HepG2 (cell line): Measurements from ENCODE around the gene CCDC57. TPM values are rescaled to one million over a fixed set of nuclear protein-coding genes. Genes with fewer than 3 reads are reported as not detected.
A peak's percentile ranks its signal among the peaks of the same experiment; 100 is the strongest.

Experiments
- AGO2 ChIP-seq: fragments of 200-400 bp; formaldehyde crosslinking; optimal IDR thresholded peaks from 2 replicates; pipeline ENCODE3; 2017; ENCODE audit warnings: mild to moderate bottlenecking, low read depth, low read length, moderate library complexity
- ATF7 ChIP-seq, 2 experiments: fragments of 450-650 bp in 1 of 2; sonication (generic) in 1 of 2; formaldehyde crosslinking in 1 of 2; IDR thresholded peaks; 2 replicates each; pipeline versions ENCODE4 v1.4.0 to v1.6.1; 2016 to 2020; ENCODE audit warnings: antibody characterized with exemption in 1 of 2, mild to moderate bottlenecking in 1 of 2, missing genetic modification reagents in 1 of 2
- ATF7-NPFF ChIP-seq: sonication (generic); formaldehyde crosslinking; IDR thresholded peaks from 2 replicates; pipeline ENCODE4 v1.8.1; 2023; ENCODE audit warnings: mild to moderate bottlenecking, low read depth, missing genetic modification reagents, moderate library complexity
- BRF2 ChIP-seq: sonication (generic); formaldehyde crosslinking; IDR thresholded peaks from 2 replicates; pipeline ENCODE4 v1.8.1; 2022; ENCODE audit warnings: mild to moderate bottlenecking, missing genetic modification reagents
- CEBPB ChIP-seq: IDR thresholded peaks from 2 replicates; pipeline ENCODE4 v1.6.1; 2011; ENCODE audit warnings: low read depth, low read length, improper control_type of control experiment, borderline replicate concordance
- EZH2 ChIP-seq: conservative IDR thresholded peaks from 2 replicates; pipeline ENCODE4 v1.6.1; 2012; ENCODE audit warnings: mild to moderate bottlenecking, low read depth, low read length, moderate library complexity
- FUBP1 ChIP-seq: sonication (generic); formaldehyde crosslinking; IDR thresholded peaks from 2 replicates; pipeline ENCODE4 v1.5.1; 2020; ENCODE audit warnings: missing genetic modification reagents, mild to moderate bottlenecking, borderline replicate concordance
- GATAD1 ChIP-seq: IDR thresholded peaks from 2 replicates; pipeline ENCODE4 v1.6.1; 2016; ENCODE audit warnings: missing genetic modification reagents, missing compliant biosample characterization
- MTERF4 ChIP-seq: sonication (generic); formaldehyde crosslinking; IDR thresholded peaks from 2 replicates; pipeline ENCODE4 v1.8.0; 2023; ENCODE audit warnings: mild to moderate bottlenecking, missing genetic modification reagents
- NCOA5 ChIP-seq: sonication (generic); formaldehyde crosslinking; IDR thresholded peaks from 2 replicates; pipeline ENCODE4 v1.4.0; 2020; ENCODE audit warnings: missing genetic modification reagents
- RARG ChIP-seq: sonication (generic); formaldehyde crosslinking; IDR thresholded peaks from 2 replicates; pipeline ENCODE4 v1.4.0; 2020; ENCODE audit warnings: low read depth, mild to moderate bottlenecking, missing genetic modification reagents
- RBAK ChIP-seq: sonication (generic); formaldehyde crosslinking; IDR thresholded peaks from 2 replicates; pipeline ENCODE4 v1.5.1; 2020; ENCODE audit warnings: mild to moderate bottlenecking, missing genetic modification reagents
- RXRB ChIP-seq: IDR thresholded peaks from 2 replicates; pipeline ENCODE4 v1.6.1; 2016; ENCODE audit warnings: borderline replicate concordance, missing genetic modification reagents, missing compliant biosample characterization
- SP1 ChIP-seq, 2 experiments: fragments of 450-650 bp in 1 of 2; sonication (generic) in 1 of 2; formaldehyde crosslinking in 1 of 2; IDR thresholded peaks; 2 replicates each; pipeline versions ENCODE4 v1.4.0 to v1.6.1; 2016 to 2020; ENCODE audit warnings: missing genetic modification reagents in 1 of 2
- SYNCRIP ChIP-seq: fragments of 200-400 bp; formaldehyde crosslinking; IDR thresholded peaks from 2 replicates; pipeline ENCODE4 v1.6.1; 2018; ENCODE audit warnings: mild to moderate bottlenecking, low read depth, low read length; ENCODE audit not compliant: insufficient read depth
- TGIF2 ChIP-seq: IDR thresholded peaks from 2 replicates; pipeline ENCODE4 v1.6.1; 2016; ENCODE audit warnings: control low read depth, missing compliant biosample characterization
- THAP7 ChIP-seq: sonication (generic); formaldehyde crosslinking; IDR thresholded peaks from 2 replicates; pipeline ENCODE4 v1.8.1; 2023; ENCODE audit warnings: mild to moderate bottlenecking, missing genetic modification reagents
- ZNF143 ChIP-seq: sonication (generic); formaldehyde crosslinking; IDR thresholded peaks from 2 replicates; pipeline ENCODE4 v1.4.0; 2020; ENCODE audit warnings: missing genetic modification reagents
- ZNF24 ChIP-seq: fragments of 450-650 bp; IDR thresholded peaks from 2 replicates; pipeline ENCODE4 v1.6.1; 2017; ENCODE audit warnings: antibody characterized with exemption, mild to moderate bottlenecking
- ZNF274 ChIP-seq: sonication (generic); formaldehyde crosslinking; IDR thresholded peaks from 2 replicates; pipeline ENCODE4 v1.5.1; 2020; ENCODE audit warnings: mild to moderate bottlenecking, missing genetic modification reagents
- ZNF354B ChIP-seq: sonication (generic); formaldehyde crosslinking; IDR thresholded peaks from 2 replicates; pipeline ENCODE4 v1.8.0; 2022; ENCODE audit warnings: mild to moderate bottlenecking, missing genetic modification reagents
- ZNF598 ChIP-seq: sonication (generic); formaldehyde crosslinking; IDR thresholded peaks from 2 replicates; pipeline ENCODE4 v1.5.1; 2020; ENCODE audit warnings: mild to moderate bottlenecking, missing genetic modification reagents, borderline replicate concordance
- ZNF800 ChIP-seq: sonication (generic); formaldehyde crosslinking; IDR thresholded peaks from 2 replicates; pipeline ENCODE4 v1.4.0; 2020; ENCODE audit warnings: missing genetic modification reagents
- polyA plus RNA-seq, 8 experiments: library from polyadenylated mRNA; depleted of rRNA in 3 of 8; stranded (reverse) in 7 of 8; unstranded in 1 of 8; fragments of >200 nt; fragmentation: Illumina TruSeq in 4 of 8; extraction: Trizol in 4 of 8; gene quantifications; 2 replicates each; pipeline versions ENCODE4 v1.2.1 to v1.2.3, GENCODE V29; 2011 to 2016; ENCODE audit warnings: low read depth in 4 of 8, missing spikeins in 1 of 8, mixed read lengths in 1 of 8; ENCODE audit not compliant: insufficient read depth in 1 of 8
- total RNA-seq, 5 experiments: library from RNA; depleted of rRNA; stranded (reverse); fragments of >200 nt; fragmentation: Illumina TruSeq; extraction: Trizol; gene quantifications; 2 replicates each; pipeline ENCODE4 v1.2.3, GENCODE V29; 2016; ENCODE audit warnings: low read depth in 1 of 5

CCDC57 gene
- total and polyA plus RNA-seq, 2 of the 13 experiments (the other 11 are each of a cell fraction or from before 2014, with no cell fraction given), result 59.3 to 59.9 TPM

- no peak for TF ChIP-seq ZNF598
- TF ChIP-seq NCOA5 (CRISPR knock-in tag), result no peak
- peak; percentile 48; the same call in 1 of the 2 replicates for TF ChIP-seq FUBP1
- TF ChIP-seq BRF2 (CRISPR knock-in tag), result no peak
- TF ChIP-seq ZNF143 (CRISPR knock-in tag), result no peak
- peak; percentile 86 for TF ChIP-seq AGO2
- no peak for TF ChIP-seq ATF7 (IDR thresholded peaks at IDR 0.05)
- TF ChIP-seq ATF7 (CRISPR knock-in tag; IDR thresholded peaks at IDR 0.05), result peak; percentile 16
- TF ChIP-seq GATAD1, result no peak
- no peak for TF ChIP-seq SYNCRIP
- TF ChIP-seq ZNF274 (CRISPR knock-in tag), result peak; percentile 27; the same call in 1 of the 2 replicates
- 0 out of 2 replicates have a peak, but pooled peaks have one; percentile 47 for TF ChIP-seq RBAK
- no peak for TF ChIP-seq EZH2
- no peak for TF ChIP-seq ATF7-NPFF (CRISPR knock-in tag)
- no peak for TF ChIP-seq SP1 (IDR thresholded peaks at IDR 0.05)
- 0 out of 2 replicates have a peak, but pooled peaks have one; percentile 9 for TF ChIP-seq SP1 (CRISPR knock-in tag; IDR thresholded peaks at IDR 0.05)
- 0 out of 2 replicates have a peak, but pooled peaks have one; percentile 38 for TF ChIP-seq MTERF4 (CRISPR knock-in tag)
- no peak for TF ChIP-seq CEBPB
- peak; percentile 94; the same call in 1 of the 2 replicates for TF ChIP-seq ZNF354B (CRISPR knock-in tag)
- TF ChIP-seq ZNF24, result no peak
- 0 out of 2 replicates have a peak, but pooled peaks have one; percentile 29 for TF ChIP-seq TGIF2
- no peak; the same call in 1 of the 2 replicates for TF ChIP-seq ZNF800 (CRISPR knock-in tag)
- 0 out of 2 replicates have a peak, but pooled peaks have one; percentile 74 for TF ChIP-seq RARG
- no peak for TF ChIP-seq RXRB (CRISPR knock-in tag)
- TF ChIP-seq THAP7 (CRISPR knock-in tag), result peak; percentile 96
Observed at GRCh38 chr17:82240506-82241182, 28.0 kb upstream of the CCDC57 start (continued).
